Prostate gland (tissue), 2 donors: ENCODE results near the gene ZNF469. TPM values are rescaled to one million over a fixed set of nuclear protein-coding genes. Genes with fewer than 3 reads are reported as not detected.

Experiments used
- DNase-seq: peaks from one replicate; pipeline ENCODE4 v3.0.0-alpha.2; 2019; ENCODE audit warnings: low spot score
- H3K27ac ChIP-seq, 2 donors: fragments of 200-600 bp; sonication (generic); 2 replicates each; pipeline ENCODE4 v1.5.1; 2017 to 2019
- H3K27me3 ChIP-seq: fragments of 200-600 bp; sonication (generic); replicated peaks from 2 replicates; pipeline ENCODE4 v1.5.1; 2019; ENCODE audit not compliant: insufficient read depth
- H3K36me3 ChIP-seq, 2 donors: fragments of 200-600 bp; sonication (generic); 1 replicate in 1 of 2; 2 replicates in 1 of 2; pipeline versions ENCODE4 v1.5.1 to v1.8.1; 2017 to 2019
- H3K4me1 ChIP-seq: fragments of 200-600 bp; sonication (generic); replicated peaks from 2 replicates; pipeline ENCODE4 v1.5.1; 2019
- H3K4me3 ChIP-seq, 2 donors: fragments of 200-600 bp; sonication (generic); 2 replicates each; pipeline ENCODE4 v1.5.1; 2017 to 2019
- H3K9me3 ChIP-seq: fragments of 200-600 bp; sonication (generic); 2 replicates; pipeline ENCODE4 v1.5.1; 2017
- CTCF ChIP-seq, 4 experiments: fragments of 200-600 bp in 2 of 4; fragments of 450-650 bp in 2 of 4; sonication (generic) in 2 of 4; IDR thresholded peaks; 1 replicate in 3 of 4; 2 replicates in 1 of 4; pipeline ENCODE4 v1.5.1; 2016 to 2019; ENCODE audit warnings: antibody characterized with exemption in 4 of 4, mild to moderate bottlenecking in 2 of 4, moderate library complexity in 2 of 4
- POLR2A ChIP-seq: fragments of 450-650 bp; IDR thresholded peaks from one replicate; pipeline ENCODE4 v1.6.1; 2016; ENCODE audit warnings: antibody characterized with exemption, mild to moderate bottlenecking
- POLR2AphosphoS5 ChIP-seq: sonication (generic); formaldehyde crosslinking; IDR thresholded peaks from one replicate; pipeline ENCODE4 v1.6.1; 2017; ENCODE audit warnings: antibody characterized with exemption
- WGBS: methylation state at CpG from one replicate; pipeline ENCODE4 v1.1.5; 2018; 5-methylcytosine and 5-hydroxymethylcytosine counted together
- intact Hi-C: fragments of 100-400 bp; cut with DNase I; formaldehyde crosslinking; loops from one replicate; pipeline ENCODE4 v1.14.2; 2022
- total RNA-seq, 2 donors: library from RNA; depleted of rRNA; stranded (reverse); fragments of >200 nt; gene quantifications; one replicate each; pipeline ENCODE4 v1.1.0, GENCODE V29; 2016

The ZNF469 gene
- total RNA-seq, 2 donors from 2014 or later: 3.6 to 4.4 TPM

- Histone ChIP-seq H3K9me3 (no peaks in the 10 kb centered on the region), H3K27ac (no peak overlapping the region), H3K4me1 (no peaks in the 10 kb centered on the region), H3K4me3 (no peak overlapping the region), H3K27me3 (no peaks in the 10 kb centered on the region), H3K36me3 (no peaks in the 10 kb centered on the region)
- WGBS: 88% methylated on average over 21 of the region's 24 CpGs
- DNase-seq: no peak
- intact Hi-C loops: no loop called here
- TF ChIP-seq POLR2A (no peak), POLR2AphosphoS5 (no peak), CTCF (IDR thresholded peaks at IDR 0.05) (no peak)
These were observed 41.0 kb upstream of the ZNF469 start for GRCh38 chr16:88341551-88342290.

- Histone ChIP-seq H3K4me3 (no peak overlapping the region), H3K36me3 (no peaks in the 10 kb centered on the region), H3K9me3 (no peaks in the 10 kb centered on the region), H3K27me3 (no peaks in the 10 kb centered on the region), H3K27ac (no peak overlapping the region), H3K4me1 (no peaks in the 10 kb centered on the region)
- intact Hi-C loops: no loop called here
- 96% methylated on average over 16 of the region's 16 CpGs for WGBS
- no peak for DNase-seq
- TF ChIP-seq POLR2A (no peak), CTCF (IDR thresholded peaks at IDR 0.05) (no peak), POLR2AphosphoS5 (no peak)
These were observed 40.3 kb upstream of the ZNF469 start for GRCh38 chr16:88342491-88342890.

- no peak for DNase-seq
- 86% methylated on average over 8 of the region's 8 CpGs for WGBS
- Histone ChIP-seq H3K4me1 (no peaks in the 10 kb centered on the region), H3K27ac (no peak overlapping the region), H3K4me3 (no peak overlapping the region), H3K36me3 (no peaks in the 10 kb centered on the region), H3K9me3 (no peaks in the 10 kb centered on the region), H3K27me3 (no peaks in the 10 kb centered on the region)
- intact Hi-C loops: no loop called here
- TF ChIP-seq POLR2A (no peak), CTCF (IDR thresholded peaks at IDR 0.05) (no peak), POLR2AphosphoS5 (no peak)
These were observed 39.4 kb upstream of the ZNF469 start for GRCh38 chr16:88343271-88343791.

- 95% methylated on average over 20 of the region's 20 CpGs for WGBS
- no peaks in the 10 kb centered on the region for H3K27me3 ChIP-seq
These were observed 38.2 kb upstream of the ZNF469 start for GRCh38 chr16:88344411-88345030.

More at GRCh38 chr16:88344411-88345030, 38.2 kb upstream of the ZNF469 start:
- Histone ChIP-seq H3K4me1 (no peaks in the 10 kb centered on the region), H3K4me3 (no peak overlapping the region), H3K36me3 (no peaks in the 10 kb centered on the region), H3K9me3 (no peaks in the 10 kb centered on the region), H3K27ac (no peak overlapping the region)
- TF ChIP-seq CTCF (IDR thresholded peaks at IDR 0.05) (no peak), POLR2AphosphoS5 (no peak), POLR2A (no peak)
- DNase-seq: no peak
- intact Hi-C loops: no loop called here
